Umbilical cord (tissue), 2 donors: Measurements from ENCODE around the gene P4HA3. TPM values are rescaled to one million over a fixed set of nuclear protein-coding genes. Genes with fewer than 3 reads are reported as not detected.
"Not testable (repeated sequence)": the region's sequence is repeated elsewhere in the genome, so short reads cannot be mapped to it uniquely, and the experiment has no call there.

Source experiments
- DNase-seq: peaks from one replicate; pipeline ENCODE4 v3.0.0-alpha.2; 2015; ENCODE audit warnings: low spot score
- total RNA-seq: library from RNA; depleted of rRNA; stranded (reverse); fragments of >200 nt; gene quantifications from one replicate; pipeline ENCODE4 v1.2.3, GENCODE V29; 2014; ENCODE audit warnings: low replicate concordance; ENCODE audit not compliant: insufficient read depth

P4HA3 gene
- total RNA-seq = 24.6 TPM

- no peak for DNase-seq
Observed at GRCh38 chr11:74311352-74311926, at the start of gene P4HA3. TSS of gene P4HA3 (minus strand) at chr11:74311640. CDS start at chr11:74311611, 29 bp downstream.

GRCh38 chr11:74357449-74357848 is 46.0 kb upstream of the P4HA3 start:
- no peak for DNase-seq

- DNase-seq = no peak
Observed at GRCh38 chr11:74355626-74356025, 44.2 kb upstream of the P4HA3 start.

- no peak for DNase-seq
Observed at GRCh38 chr11:74354036-74354435, 42.6 kb upstream of the P4HA3 start.

- no peak for DNase-seq
Observed at GRCh38 chr11:74347381-74347780, 35.9 kb upstream of the P4HA3 start.

GRCh38 chr11:74345420-74345819 is 34.0 kb upstream of the P4HA3 start:
- DNase-seq = no peak

GRCh38 chr11:74341921-74342320 is 30.5 kb upstream of the P4HA3 start:
- DNase-seq = no peak

GRCh38 chr11:74339619-74340018 is 28.2 kb upstream of the P4HA3 start:
- DNase-seq = no peak

GRCh38 chr11:74338963-74339362 is 27.5 kb upstream of the P4HA3 start:
- no peak for DNase-seq

GRCh38 chr11:74333193-74333592 is 21.8 kb upstream of the P4HA3 start:
- no peak for DNase-seq

GRCh38 chr11:74332291-74332690 is 20.9 kb upstream of the P4HA3 start:
- DNase-seq = no peak

- not testable (repeated sequence) for DNase-seq
Observed at GRCh38 chr11:74331000-74331399, 19.6 kb upstream of the P4HA3 start.

- DNase-seq = no peak
Observed at GRCh38 chr11:74330075-74330858, 18.8 kb upstream of the P4HA3 start.

GRCh38 chr11:74327076-74327475 is 15.6 kb upstream of the P4HA3 start:
- no peak for DNase-seq

- DNase-seq = no peak
Observed at GRCh38 chr11:74326665-74327064, 15.2 kb upstream of the P4HA3 start.

- DNase-seq = peak; percentile 76
Observed at GRCh38 chr11:74325649-74326645, 14.5 kb upstream of the P4HA3 start.

GRCh38 chr11:74322667-74323066 is 11.2 kb upstream of the P4HA3 start:
- DNase-seq = no peak

GRCh38 chr11:74321487-74322188 is 10.2 kb upstream of the P4HA3 start:
- DNase-seq = no peak

- no peak for DNase-seq
Observed at GRCh38 chr11:74320538-74320937, 9.1 kb upstream of the P4HA3 start.

GRCh38 chr11:74319139-74319816 is 7.8 kb upstream of the P4HA3 start:
- DNase-seq = peak; percentile 68
